Small intestine (tissue), 4 donors: Measurements from ENCODE around the gene NETO2. TPM values are rescaled to one million over a fixed set of nuclear protein-coding genes. Genes with fewer than 3 reads are reported as not detected.

Experiments
- polyA plus RNA-seq, 4 donors: library from polyadenylated mRNA; stranded (reverse) in 3 of 4; unstranded in 1 of 4; fragments of 200-250 nt in 3 of 4; fragments of 120-200 nt in 1 of 4; gene quantifications; one replicate each; pipeline versions ENCODE4 v1.2.1 to v1.2.3, GENCODE V29; 2013
- donor health status: healthy with polysubstance abuse.
- donor health status: Bipolar disorder and iron deficiency.
- donor health status: healthy.

Gene NETO2
- polyA plus RNA-seq, 4 donors = 0.45 to 2.8 (median 1.5) TPM

Other genes starting within 250 kb of the NETO2 start
- gene DNAJA2, start 170.3 kb downstream of the NETO2 start, polyA plus RNA-seq = 10 to 100 TPM; 33.4 to 46.0 (median 39.4) TPM